DMS 273 (cell line): ENCODE data around the gene BTNL9.
"Not testable (repeated sequence)": the region's sequence is repeated elsewhere in the genome, so short reads cannot be mapped to it uniquely, and the experiment has no call there.

ENCODE experiments used
- DNase-seq: peaks from one replicate; lab custom pipeline; 2025; ENCODE audit not compliant: unreplicated experiment; lab: John Stamatoyannopoulos, UW

Gene BTNL9

DNA sequence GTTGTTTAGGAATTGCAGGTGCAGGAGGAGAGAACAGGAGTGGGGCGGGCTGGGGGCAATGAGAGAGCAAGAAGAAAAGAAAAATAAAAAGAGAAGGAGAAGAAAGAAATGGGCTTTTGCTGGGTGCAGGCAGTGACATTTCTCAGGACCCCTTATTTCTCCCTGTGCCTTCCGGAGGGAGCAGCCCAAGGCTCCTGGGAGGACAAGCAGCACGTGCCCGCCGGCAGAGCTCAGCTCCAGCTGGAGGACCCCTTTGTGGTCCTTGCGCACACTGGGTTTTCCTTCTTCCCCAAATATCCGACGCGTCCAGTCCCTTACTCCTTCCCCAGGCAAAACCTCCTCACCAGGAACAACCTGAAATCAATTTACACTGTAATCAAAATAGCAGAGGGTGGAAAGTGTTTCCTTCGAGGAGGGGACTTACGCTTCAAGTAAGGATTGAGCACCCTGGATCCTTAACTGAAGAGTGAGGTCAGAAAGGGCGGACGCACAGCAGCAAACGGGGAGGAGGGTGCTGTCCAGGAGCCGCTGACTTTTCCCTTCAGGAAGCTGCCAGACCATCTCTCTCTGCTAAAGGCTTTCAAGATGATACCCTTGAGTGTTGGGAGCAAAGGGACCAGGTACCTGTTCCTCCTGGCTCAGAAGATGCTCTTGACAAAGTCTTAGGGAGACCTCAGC, 2.1 kb downstream of the BTNL9 start:
- DNase-seq = no peak

- no peak for DNase-seq
Observed at GRCh38 chr5:181042722-181043121, 2.7 kb downstream of the BTNL9 start.

DNA sequence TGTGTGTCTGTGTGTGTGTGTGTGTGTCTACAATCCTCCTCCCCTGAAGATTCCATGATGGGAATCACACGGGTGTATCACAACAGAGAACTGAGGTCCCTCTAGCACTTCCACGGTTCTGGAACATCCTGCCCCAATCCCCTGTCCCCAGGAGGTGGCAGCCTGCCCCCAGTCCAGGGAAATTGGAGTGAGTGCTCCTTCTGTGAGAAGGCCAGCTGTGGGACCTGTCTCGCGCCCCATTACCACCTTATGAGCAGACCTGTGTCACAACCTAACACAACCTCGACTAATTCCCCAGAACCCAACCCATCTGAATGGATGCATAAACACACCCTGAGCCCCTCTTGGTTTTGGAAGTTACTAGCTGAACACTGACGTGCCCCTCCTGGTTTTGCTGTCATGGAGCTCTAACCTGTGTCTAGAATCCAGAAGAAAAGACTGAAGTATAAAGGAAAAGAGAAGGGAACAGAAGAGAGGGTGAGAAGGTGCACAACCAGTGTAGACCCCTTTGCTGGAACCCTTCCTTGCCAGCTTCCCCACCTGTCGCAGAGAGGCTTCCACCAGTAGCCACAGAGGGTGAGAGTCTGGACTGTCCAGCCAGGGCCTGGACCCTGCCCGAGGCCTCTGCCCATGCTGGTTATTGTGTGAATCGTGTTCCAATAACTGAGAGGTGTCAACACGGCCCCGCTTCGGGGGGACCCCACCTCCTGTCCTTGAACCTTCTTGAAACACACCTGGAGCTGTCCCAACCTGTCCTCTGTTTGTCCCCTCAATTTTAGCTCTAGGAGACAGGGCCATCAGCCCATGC, 3.4 kb downstream of the BTNL9 start:
- DNase-seq = peak; percentile 66

DNA sequence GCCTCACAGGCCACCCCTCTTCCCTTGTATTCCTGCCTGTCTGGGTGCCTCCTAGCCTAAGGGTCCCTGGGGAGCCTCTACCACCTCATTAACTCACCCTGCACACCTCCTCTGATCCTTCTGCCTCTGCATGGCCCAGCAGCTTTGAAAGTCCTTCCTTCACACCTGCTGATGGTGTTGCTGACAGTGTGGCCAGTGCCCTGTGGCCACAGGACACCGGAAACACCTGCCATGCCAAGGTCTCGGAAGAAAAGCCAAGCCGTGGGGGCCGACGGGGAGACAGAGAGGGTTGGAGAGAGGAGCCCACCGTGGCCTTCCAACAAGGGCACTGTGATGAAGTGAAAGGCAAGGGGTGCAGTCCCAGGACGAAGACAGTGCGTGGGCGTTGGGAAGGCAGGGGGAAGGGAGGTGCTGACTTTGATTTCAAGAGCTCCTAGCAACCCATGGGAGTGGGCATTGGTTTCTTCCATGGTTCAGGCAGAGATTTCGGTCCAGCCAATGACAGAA, 4.1 kb downstream of the BTNL9 start:
- DNase-seq = no peak

- peak; percentile 31 for DNase-seq
Observed at GRCh38 chr5:181044662-181045305, 4.7 kb downstream of the BTNL9 start.

- DNase-seq = peak; percentile 28
Observed at GRCh38 chr5:181045316-181045715, 5.2 kb downstream of the BTNL9 start.

DNA sequence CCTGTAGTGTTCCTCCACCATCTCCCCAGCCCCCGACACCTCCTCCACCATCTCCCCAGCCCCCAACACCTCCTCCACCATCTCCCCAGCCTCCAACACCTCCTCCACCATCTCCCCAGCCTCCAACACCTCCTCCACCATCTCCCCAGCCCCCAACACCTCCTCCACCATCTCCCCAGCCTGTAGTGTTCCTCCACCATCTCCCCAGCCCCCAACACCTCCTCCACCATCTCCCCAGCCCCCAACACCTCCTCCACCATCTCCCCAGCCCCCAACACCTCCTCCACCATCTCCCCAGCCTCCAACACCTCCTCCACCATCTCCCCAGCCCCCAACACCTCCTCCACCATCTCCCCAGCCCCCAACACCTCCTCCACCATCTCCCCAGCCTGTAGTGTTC, 5.8 kb downstream of the BTNL9 start:
- DNase-seq = not testable (repeated sequence)

DNA sequence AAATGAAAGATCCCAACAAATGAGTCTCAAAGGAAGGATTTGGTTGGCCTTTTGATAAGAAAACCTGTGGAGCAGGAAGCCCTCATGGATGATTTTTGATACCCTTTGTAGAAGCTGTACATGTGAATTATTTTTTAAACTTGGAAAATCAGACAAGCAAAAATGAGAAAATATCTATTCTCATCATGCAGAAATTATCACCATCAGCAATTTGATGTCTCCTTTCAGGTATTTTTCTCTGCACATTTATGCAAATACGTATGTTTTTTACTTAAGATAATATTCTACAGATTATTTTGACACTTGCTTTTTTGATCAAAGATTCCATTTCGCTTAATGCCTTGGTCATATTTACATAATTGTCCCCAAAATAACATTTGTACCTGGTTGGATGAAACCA, 7.2 kb downstream of the BTNL9 start:
- DNase-seq = no peak

- DNase-seq = no peak
Observed at GRCh38 chr5:181047921-181048320, 7.9 kb downstream of the BTNL9 start.

DNA sequence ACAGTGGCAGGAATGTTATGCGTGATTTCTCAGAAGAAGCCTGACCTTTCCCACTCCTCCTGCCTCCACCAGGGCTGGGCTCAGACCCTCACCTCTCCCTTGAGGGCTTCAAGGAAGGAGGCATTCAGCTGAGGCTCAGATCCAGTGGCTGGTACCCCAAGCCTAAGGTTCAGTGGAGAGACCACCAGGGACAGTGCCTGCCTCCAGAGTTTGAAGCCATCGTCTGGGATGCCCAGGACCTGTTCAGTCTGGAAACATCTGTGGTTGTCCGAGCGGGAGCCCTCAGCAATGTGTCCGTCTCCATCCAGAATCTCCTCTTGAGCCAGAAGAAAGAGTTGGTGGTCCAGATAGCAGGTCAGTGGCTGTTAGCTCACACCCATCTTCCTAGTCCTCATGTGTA, 9.9 kb downstream of the BTNL9 start:
- DNase-seq = no peak

DNA sequence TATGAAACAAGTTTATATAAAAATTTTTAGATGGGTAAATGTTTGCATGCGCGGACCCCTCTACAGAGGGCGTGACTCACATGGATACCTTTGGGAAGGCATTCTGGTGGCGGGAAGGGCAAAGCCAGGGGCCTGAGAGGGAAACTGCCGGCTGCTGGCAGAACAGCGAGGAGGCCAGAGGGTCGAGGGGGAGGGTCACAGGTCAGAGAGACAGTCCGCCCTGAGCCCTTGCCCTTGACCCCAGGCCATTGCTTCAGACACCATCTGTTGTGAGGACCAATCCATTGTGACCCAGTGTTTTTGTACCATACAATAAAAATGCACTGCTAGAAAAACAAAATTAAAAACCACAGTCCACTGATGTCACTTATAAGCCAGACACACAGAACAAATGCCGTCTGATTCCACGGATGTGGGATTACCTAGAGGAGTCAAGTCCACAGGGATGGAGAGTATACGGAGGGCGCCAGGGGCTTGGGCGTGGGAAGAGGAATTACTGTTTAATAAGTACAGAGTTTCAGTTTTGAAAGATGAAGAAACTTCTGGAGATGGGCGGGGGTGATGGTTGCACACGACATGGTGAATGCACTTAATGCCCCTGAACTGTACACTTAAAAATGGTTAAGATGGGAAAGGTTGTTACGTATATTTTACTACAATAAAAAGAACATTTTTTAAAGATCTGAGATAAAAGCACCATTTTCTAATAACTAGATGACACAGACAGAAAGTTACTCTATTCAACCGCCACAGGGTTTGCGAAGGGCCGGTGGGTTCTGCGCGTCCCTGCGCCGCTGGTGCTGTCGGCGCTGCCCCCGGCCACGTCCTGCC, 12.0 kb downstream of the BTNL9 start:
- DNase-seq = no peak

- DNase-seq = peak; percentile 79
Observed at GRCh38 chr5:181052672-181053487, 12.8 kb downstream of the BTNL9 start.

GRCh38 chr5:181053488-181054121, 13.5 kb downstream of the BTNL9 start:
- peak; percentile 55 for DNase-seq

DNA sequence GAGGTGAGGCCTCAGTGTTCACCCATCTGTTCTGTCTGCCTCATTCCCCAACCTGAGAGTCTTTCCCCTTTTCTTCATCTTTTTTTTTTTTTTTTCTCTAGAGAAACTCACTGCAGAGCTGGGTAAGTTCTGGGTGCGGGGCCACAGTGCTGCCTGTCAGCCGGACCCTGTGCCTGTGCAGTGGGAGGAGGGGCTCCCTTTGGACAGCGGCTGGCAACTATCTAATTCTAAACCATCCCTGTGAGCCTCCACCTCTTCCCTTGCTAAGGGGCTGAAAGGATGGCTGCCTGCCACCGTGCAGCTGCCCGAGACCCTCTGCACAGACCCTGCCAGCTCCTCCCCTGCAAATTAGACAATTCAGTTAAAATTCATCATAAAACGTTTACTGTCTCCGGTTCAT, 14.1 kb downstream of the BTNL9 start:
- DNase-seq = no peak

DNA sequence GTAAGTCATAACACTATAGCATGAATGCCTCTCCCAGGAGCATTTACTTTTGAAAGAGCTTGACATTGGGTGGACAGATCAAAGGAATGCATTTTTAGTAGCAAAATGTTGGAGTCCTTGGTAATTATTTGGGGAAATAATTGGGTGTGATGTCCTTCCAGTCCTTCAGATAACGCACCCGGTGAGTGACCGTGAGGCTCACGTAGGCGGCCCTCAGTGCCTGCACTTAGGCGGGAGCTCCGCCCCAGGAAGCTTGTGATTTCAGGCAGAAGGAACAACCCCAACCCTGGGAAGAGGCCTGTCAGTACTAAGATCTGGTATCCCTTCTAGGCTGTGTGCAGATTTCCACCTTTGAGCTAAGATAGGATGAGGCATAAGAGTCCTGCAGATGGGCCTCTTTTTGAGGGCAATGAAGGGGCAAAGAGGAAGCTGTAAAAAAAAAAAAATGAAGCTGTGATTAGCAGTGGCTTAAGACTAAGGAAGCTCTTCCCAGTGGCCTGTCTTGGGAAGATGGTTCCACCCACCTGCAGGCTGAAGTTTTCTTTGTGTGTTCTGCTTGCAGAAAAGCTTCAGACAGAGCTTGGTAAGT, 14.9 kb downstream of the BTNL9 start:
- no peak for DNase-seq

- DNase-seq = no peak
Observed at GRCh38 chr5:181056431-181056830, 16.4 kb downstream of the BTNL9 start.

- DNase-seq = no peak
Observed at GRCh38 chr5:181058321-181058720, 18.3 kb downstream of the BTNL9 start.

- no peak for DNase-seq
Observed at GRCh38 chr5:181058786-181059296, 18.8 kb downstream of the BTNL9 start.
